COR-L47 (cell line): Measurements from ENCODE around the gene MARCHF10.
A peak's percentile ranks its signal among the peaks of the same experiment; 100 is the strongest.

Source experiments
- DNase-seq: peaks from one replicate; lab custom pipeline; 2025; lab: John Stamatoyannopoulos, UW

The MARCHF10 gene

GRCh38 chr17:62676952-62677596 lies 131.0 kb downstream of the MARCHF10 start:
- no peak for DNase-seq

GRCh38 chr17:62676231-62676943 lies 131.7 kb downstream of the MARCHF10 start:
- no peak for DNase-seq

- no peak for DNase-seq
Measured at GRCh38 chr17:62675701-62676100, 132.4 kb downstream of the MARCHF10 start.

GRCh38 chr17:62675260-62675659 lies 132.9 kb downstream of the MARCHF10 start:
- DNase-seq, result no peak

GRCh38 chr17:62674841-62675240 lies 133.3 kb downstream of the MARCHF10 start:
- DNase-seq, result no peak

GRCh38 chr17:62674363-62674739 lies 133.8 kb downstream of the MARCHF10 start:
- DNase-seq, result no peak

GRCh38 chr17:62673614-62674362 lies 134.3 kb downstream of the MARCHF10 start:
- DNase-seq, result no peak

GRCh38 chr17:62672957-62673356 lies 135.2 kb downstream of the MARCHF10 start:
- no peak for DNase-seq

- DNase-seq, result peak; percentile 24
Measured at GRCh38 chr17:62671553-62671952, 136.6 kb downstream of the MARCHF10 start.

- no peak for DNase-seq
Measured at GRCh38 chr17:62670202-62670821, 137.8 kb downstream of the MARCHF10 start.

GRCh38 chr17:62668091-62668804 lies 139.9 kb downstream of the MARCHF10 start:
- no peak for DNase-seq

- DNase-seq, result no peak
Measured at GRCh38 chr17:62666801-62667591, 141.1 kb downstream of the MARCHF10 start.

GRCh38 chr17:62666061-62666800 lies 141.9 kb downstream of the MARCHF10 start:
- DNase-seq, result no peak

GRCh38 chr17:62665599-62665998 lies 142.5 kb downstream of the MARCHF10 start:
- DNase-seq, result no peak

- DNase-seq, result no peak
Measured at GRCh38 chr17:62664336-62665120, 143.6 kb downstream of the MARCHF10 start.

- no peak for DNase-seq
Measured at GRCh38 chr17:62663304-62663703, 144.8 kb downstream of the MARCHF10 start.

GRCh38 chr17:62662855-62663254 lies 145.3 kb downstream of the MARCHF10 start:
- no peak for DNase-seq

GRCh38 chr17:62661337-62661736 lies 146.8 kb downstream of the MARCHF10 start:
- DNase-seq, result no peak

GRCh38 chr17:62660629-62661118 lies 147.4 kb downstream of the MARCHF10 start:
- no peak for DNase-seq
